ENCODE data around the gene GFOD2.

GFOD2 gene

DNA sequence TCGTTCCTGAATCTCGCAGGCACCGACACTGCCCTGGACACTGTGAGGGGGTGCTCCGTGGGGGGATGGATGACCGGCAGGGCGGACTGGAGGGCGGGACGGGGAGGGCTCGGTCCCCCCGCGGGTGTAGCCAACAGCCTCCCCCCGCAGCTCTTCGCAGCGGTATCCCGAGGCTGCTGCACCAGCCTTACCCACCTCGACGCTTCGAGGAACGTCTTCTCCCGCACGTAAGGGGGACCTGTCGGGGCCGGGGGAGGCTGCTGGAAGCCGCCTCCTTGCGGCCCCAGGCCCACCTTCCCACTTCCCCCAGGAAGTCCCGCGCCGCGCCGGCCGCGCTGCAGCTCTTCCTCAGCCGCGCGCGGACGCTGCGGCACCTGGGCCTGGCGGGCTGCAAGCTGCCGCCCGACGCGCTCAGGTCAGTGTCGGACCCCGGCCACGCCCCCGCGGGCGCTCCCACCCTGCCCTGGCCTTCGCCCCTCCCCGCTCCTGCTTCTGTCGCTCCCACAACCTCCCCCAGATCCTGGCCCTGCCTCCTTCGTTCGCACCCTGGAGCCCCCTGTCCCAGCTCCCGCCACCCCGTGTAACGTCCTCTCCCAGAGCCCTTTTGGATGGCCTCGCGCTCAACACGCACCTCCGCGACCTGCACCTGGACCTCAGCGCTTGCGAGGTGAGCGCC lies 70.9 kb downstream of the GFOD2 start:
- TF ChIP-seq, protein P1, sequence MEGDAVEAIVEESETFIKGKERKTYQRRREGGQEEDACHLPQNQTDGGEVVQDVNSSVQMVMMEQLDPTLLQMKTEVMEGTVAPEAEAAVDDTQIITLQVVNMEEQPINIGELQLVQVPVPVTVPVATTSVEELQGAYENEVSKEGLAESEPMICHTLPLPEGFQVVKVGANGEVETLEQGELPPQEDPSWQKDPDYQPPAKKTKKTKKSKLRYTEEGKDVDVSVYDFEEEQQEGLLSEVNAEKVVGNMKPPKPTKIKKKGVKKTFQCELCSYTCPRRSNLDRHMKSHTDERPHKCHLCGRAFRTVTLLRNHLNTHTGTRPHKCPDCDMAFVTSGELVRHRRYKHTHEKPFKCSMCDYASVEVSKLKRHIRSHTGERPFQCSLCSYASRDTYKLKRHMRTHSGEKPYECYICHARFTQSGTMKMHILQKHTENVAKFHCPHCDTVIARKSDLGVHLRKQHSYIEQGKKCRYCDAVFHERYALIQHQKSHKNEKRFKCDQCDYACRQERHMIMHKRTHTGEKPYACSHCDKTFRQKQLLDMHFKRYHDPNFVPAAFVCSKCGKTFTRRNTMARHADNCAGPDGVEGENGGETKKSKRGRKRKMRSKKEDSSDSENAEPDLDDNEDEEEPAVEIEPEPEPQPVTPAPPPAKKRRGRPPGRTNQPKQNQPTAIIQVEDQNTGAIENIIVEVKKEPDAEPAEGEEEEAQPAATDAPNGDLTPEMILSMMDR (IDR thresholded peaks at IDR 0.05; ENCODE audit: insufficient read depth, low read depth, low read length, missing control alignments), result no peak
- no peak overlapping the region for H3K4me3 ChIP-seq (ENCODE audit: low read depth, low read length)
- no peak for DNase-seq (ENCODE audit: low read depth)

DNA sequence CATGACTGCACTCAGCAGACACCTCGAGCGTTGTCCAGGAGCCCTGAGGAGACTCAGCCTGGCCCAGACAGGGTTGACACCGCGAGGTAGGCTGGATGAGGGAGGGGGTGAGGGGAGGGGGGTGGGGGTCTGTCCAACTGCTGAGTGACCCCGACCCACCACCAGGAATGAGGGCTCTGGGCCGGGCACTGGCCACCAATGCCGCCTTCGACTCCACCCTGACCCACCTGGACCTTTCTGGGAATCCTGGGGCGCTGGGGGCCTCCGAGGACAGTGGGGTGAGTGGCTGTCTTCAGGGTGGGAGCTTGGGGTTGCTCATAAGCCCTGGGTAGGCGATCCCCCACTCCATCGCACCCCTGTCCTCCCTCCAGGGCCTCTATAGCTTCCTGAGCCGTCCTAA lies 71.4 kb downstream of the GFOD2 start:
- TF ChIP-seq, protein P1 (IDR thresholded peaks at IDR 0.05; ENCODE audit: insufficient read depth, low read depth, low read length, missing control alignments), result no peak
- no peak overlapping the region for H3K4me3 ChIP-seq (ENCODE audit: low read depth, low read length)
- no peak for DNase-seq (ENCODE audit: low read depth)

DNA sequence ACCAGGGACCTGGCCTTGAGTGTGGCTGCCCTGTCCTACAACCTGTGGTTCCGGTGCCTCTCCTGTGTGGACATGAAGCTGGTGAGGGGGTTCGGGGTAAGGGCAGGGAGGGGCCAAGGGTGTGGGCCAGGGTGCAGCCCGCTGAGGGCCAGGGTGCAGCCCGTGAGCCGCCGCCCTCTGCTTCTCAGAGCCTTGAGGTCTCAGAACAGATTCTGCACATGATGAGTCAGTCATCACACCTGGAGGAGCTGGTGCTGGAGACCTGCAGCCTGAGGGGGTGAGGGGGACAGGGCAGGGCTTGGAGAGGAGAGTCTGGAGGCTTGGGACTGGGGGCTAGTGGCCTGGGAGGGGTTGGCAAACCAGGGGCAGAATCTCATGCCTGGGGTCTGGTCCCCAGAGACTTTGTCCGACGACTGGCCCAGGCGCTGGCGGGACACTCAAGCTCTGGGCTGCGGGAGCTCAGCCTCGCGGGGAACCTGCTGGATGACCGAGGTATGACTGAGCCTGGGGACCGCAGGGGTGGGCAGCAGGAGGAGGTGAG lies 71.9 kb downstream of the GFOD2 start:
- TF ChIP-seq, protein P1 (IDR thresholded peaks at IDR 0.05; ENCODE audit: insufficient read depth, low read depth, low read length, missing control alignments), result no peak
- DNase-seq (ENCODE audit: low read depth), result no peak
- H3K4me3 ChIP-seq (ENCODE audit: low read depth, low read length), result no peak overlapping the region

DNA sequence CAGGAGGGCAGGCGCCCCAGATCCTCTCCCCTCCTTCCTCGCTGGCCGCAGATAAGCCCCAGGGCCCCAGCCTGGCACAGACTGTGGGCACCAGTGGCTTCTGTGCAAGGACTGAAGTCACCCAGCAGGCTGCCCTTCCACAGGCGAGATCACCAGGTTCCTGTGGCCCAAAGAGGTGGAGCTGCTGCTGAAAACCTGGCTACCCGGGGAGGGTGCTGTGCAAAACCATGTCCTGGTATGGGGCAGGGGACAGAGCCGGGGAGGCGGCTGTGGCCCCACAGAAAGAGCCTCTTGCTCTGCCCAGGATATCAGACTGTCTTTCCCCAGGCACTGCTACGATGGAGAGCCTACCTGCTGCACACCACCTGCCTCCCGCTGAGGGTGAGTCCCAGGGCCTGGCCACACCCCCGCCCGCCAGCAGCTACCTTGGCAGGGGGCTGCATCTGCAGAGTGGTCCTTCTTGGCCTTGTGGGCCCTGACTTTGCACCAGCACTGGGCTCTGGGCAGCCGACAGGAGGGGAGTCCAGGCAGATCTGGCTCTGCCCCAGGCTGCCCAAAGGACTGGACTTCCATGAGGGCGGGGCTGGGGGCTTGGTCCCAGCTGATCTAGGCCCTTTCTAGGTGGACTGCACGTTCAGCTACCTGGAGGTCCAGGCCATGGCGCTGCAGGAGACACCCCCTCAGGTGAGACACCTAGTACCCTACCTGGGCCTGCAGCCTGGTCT lies 73.6 kb downstream of the GFOD2 start:
- H3K4me3 ChIP-seq (ENCODE audit: low read depth, low read length), result peak overlapping the region; percentile 68
- no peak for DNase-seq (ENCODE audit: low read depth)
- TF ChIP-seq, protein P1 (IDR thresholded peaks at IDR 0.05; ENCODE audit: insufficient read depth, low read depth, low read length, missing control alignments), result no peak

DNA sequence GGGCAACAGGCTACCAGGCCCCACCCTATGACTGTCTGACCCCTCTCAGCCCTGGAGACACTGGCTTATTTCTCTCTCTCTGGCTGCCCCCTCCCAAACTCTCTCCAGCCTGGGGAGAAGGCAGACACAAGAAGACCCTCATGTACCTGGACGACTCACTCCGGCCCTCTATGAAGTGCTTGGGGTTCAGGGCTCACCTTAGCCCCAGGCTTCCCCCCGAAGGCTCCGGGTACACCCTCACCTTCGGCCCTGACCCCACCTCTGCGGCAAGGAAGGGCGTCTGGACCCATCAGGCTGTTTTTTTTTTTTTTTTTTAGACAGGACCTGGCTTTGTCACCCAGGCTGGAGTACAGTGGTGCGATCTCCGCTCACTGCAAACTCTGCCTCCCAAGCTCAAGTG lies 75.1 kb downstream of the GFOD2 start:
- no peak for DNase-seq (ENCODE audit: low read depth)
- no peak overlapping the region; the same call in 1 of the 2 replicates for H3K4me3 ChIP-seq (ENCODE audit: low read depth, low read length)
- TF ChIP-seq, protein P1 (IDR thresholded peaks at IDR 0.05; ENCODE audit: insufficient read depth, low read depth, low read length, missing control alignments), result no peak

DNA sequence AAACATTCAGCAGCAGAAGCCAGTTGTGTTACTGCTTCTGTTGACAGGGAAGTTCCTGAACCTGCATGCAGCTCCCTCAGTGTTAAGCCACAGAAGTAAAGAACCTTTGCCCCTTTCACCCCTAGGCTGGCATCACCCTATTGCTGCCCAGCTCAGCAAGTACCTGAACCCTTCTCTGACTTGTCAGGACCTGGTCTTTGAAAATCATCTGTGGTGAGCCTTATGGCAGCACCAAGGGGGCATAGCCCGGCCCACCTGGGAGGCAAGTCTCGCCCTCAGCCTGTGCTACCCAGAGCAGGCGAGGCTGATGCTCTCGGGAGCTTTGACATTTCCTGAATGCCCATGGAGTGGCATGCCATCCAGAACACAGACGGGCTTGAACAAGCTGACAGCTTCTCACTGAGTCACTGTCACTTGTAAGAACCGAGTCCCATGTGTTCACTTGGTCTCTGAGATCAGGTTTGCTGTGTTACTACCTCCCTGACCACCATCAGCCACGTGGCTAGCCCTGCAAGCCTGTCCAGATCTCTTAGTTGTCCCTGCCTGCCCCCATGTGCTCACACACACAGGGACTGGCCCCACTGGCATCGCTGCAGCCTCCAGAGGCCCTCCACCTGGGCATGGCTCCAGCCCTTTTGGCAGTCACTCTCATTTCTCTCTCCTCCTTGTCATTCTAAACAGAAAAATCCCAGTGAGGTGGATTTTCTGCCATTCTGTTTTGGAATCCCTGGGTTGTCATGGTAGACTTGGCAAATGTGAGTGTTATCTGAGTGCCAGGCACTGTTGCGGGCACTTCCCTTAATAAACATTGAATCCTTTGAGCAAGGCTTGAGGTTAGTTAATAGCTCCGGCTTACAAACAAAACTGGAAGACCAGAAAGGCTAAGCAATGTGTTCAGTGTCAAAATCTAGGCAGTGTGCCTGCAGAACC lies 77.1 kb downstream of the GFOD2 start:
- DNase-seq (ENCODE audit: low read depth), result no peak
- TF ChIP-seq, protein P1 (IDR thresholded peaks at IDR 0.05; ENCODE audit: insufficient read depth, low read depth, low read length, missing control alignments), result no peak
- H3K4me3 ChIP-seq (ENCODE audit: low read depth, low read length), result no peak overlapping the region

Data from GM12865 (cell line).